Fibroblast of peridontal ligament (primary cell): Measurements from ENCODE around the gene MFSD12.

Experiments used
- DNase-seq: peaks from one replicate; pipeline ENCODE4 v3.0.0-alpha.2; 2010; ENCODE audit errors: extremely low read depth

The MFSD12 gene

GRCh38 chr19:3506384-3507340, 50.7 kb downstream of the MFSD12 start:
- no peak for DNase-seq

- peak; percentile 97 for DNase-seq
Observed at GRCh38 chr19:3505598-3506383, 51.6 kb downstream of the MFSD12 start, which contains the start of gene FZR1. FZR1 (plus strand) TSS chr19:3506311; CDS start chr19:3522990, 16,679 bp downstream.

DNA sequence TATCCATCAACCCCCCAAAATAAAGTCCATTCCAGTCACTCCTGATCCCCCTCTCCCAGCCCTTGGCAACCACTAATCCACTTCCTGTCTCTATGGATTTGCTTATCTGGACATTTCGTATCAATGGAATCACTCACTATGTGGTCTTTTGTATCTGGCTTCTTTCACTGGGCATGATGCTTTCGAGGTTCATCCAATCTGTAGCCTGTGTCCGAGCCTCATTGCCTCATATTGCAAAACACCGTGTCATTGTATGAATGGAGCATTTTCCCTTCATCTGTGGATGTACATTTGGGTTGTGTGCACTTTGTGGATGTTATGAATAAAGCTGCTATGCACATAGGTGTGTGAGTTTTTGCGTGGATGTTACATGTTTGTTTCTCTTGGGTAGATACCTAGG, 52.7 kb downstream of the MFSD12 start:
- no peak for DNase-seq

- no peak for DNase-seq
Observed at GRCh38 chr19:3503036-3503572, 54.3 kb downstream of the MFSD12 start.

GRCh38 chr19:3501780-3502179, 55.6 kb downstream of the MFSD12 start:
- no peak for DNase-seq

GRCh38 chr19:3500429-3501101, 56.8 kb downstream of the MFSD12 start, which contains the start of gene DOHH:
DOHH (minus strand) TSS chr19:3500674; CDS start chr19:3496814, 3,860 bp downstream.
- DNase-seq, result peak; percentile 97

DNA sequence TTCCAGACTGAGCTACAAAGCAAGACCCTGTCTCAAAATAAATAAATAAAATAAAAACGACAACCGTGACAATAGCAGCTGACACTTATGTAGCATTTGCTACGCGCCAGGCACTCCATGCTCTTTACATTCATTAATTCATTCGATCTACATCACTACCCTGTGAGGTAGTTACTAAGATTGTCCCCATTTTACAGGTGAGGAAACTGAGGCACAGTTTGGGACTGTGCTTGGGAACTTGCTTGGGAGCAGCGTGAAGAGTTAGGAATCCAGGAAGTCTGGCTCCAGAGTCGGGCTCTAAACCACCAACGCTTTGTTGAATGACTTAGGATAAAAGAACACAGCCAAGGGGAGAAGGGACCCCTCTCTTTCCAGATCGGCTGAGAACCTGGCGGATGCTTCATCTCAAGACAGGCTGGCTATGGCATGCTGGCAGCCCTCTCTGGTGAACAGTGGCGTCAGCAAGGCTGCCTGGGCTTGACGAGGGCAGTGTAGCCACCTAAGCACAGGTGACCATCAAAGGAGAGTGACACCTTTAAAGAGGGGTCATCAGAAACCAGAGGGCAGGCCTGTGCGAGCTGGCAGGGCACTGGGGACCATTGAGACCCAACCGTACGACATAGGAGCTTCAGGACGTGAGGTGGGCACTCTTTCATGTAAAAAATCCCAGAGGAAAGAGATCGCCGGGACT, 57.5 kb downstream of the MFSD12 start:
- DNase-seq, result no peak

- no peak for DNase-seq
Observed at GRCh38 chr19:3497757-3498520, 59.4 kb downstream of the MFSD12 start.

GRCh38 chr19:3496392-3497273, 60.8 kb downstream of the MFSD12 start:
- no peak for DNase-seq

DNA sequence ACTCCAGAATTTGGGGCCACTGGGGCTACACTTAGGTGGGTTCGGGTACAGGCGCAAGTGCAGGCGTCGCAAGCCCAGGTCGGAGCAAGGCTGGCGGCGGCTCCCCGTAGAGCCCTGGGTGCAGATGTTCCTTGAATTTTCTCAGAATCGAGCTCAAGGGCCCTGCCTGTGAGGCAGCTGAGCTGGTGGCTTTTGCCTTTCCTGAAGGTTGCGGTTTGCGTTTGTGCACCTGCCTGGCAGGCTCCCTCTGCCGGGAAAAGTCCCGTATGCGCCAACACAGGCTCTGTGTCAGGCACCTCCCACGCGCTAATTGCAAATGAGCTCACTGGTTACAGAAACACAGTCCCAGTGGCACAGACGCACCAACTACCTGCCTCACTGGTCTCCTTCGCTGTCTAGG, 62.8 kb downstream of the MFSD12 start:
- DNase-seq, result no peak
